GM21737 (cell line): ENCODE results near the gene HNF1B.

Experiments used
- ATAC-seq: cut with Tn5 transposase; IDR thresholded peaks from one replicate; pipeline ENCODE4 v1.9.1; 2021; ENCODE audit warnings: mild to moderate bottlenecking, moderate library complexity; ENCODE audit not compliant: unreplicated experiment

HNF1B gene

GRCh38 chr17:37674511-37674910 lies 70.3 kb downstream of the HNF1B start:
- no peak for ATAC-seq

GRCh38 chr17:37673386-37673785 lies 71.5 kb downstream of the HNF1B start:
- ATAC-seq, result no peak

GRCh38 chr17:37672548-37673078 lies 72.2 kb downstream of the HNF1B start:
- no peak for ATAC-seq

- no peak for ATAC-seq
These were observed 72.9 kb downstream of the HNF1B start for GRCh38 chr17:37671824-37672547.

- no peak for ATAC-seq
These were observed 73.6 kb downstream of the HNF1B start for GRCh38 chr17:37671028-37671823.

GRCh38 chr17:37667039-37667438 lies 77.8 kb downstream of the HNF1B start:
- ATAC-seq, result no peak

GRCh38 chr17:37664214-37664613 lies 80.6 kb downstream of the HNF1B start:
- no peak for ATAC-seq

GRCh38 chr17:37662353-37662752 lies 82.5 kb downstream of the HNF1B start:
- ATAC-seq, result no peak

- ATAC-seq, result no peak
These were observed 83.4 kb downstream of the HNF1B start for GRCh38 chr17:37661400-37662014.

GRCh38 chr17:37659925-37660324 lies 84.9 kb downstream of the HNF1B start:
- ATAC-seq, result no peak

GRCh38 chr17:37657202-37657601 lies 87.7 kb downstream of the HNF1B start:
- ATAC-seq, result no peak

GRCh38 chr17:37651849-37652248 lies 93.0 kb downstream of the HNF1B start:
- no peak for ATAC-seq

- no peak for ATAC-seq
These were observed 94.3 kb downstream of the HNF1B start for GRCh38 chr17:37650419-37651003.

GRCh38 chr17:37648555-37648954 lies 96.3 kb downstream of the HNF1B start:
- ATAC-seq, result no peak

- ATAC-seq, result no peak
These were observed 97.0 kb downstream of the HNF1B start for GRCh38 chr17:37647856-37648255.

- ATAC-seq, result no peak
These were observed 101.0 kb downstream of the HNF1B start for GRCh38 chr17:37643869-37644268.

GRCh38 chr17:37643118-37643766 lies 101.6 kb downstream of the HNF1B start, which contains the start of gene DDX52:
TSS of gene DDX52 (minus strand) at chr17:37643446. CDS start at chr17:37643420, 26 bp downstream.
- ATAC-seq, result peak; percentile 81

GRCh38 chr17:37642681-37643080 lies 102.2 kb downstream of the HNF1B start:
- no peak for ATAC-seq

GRCh38 chr17:37640015-37640414 lies 104.8 kb downstream of the HNF1B start:
- ATAC-seq, result no peak

GRCh38 chr17:37637956-37638355 lies 106.9 kb downstream of the HNF1B start:
- ATAC-seq, result no peak
